CD4-positive, alpha-beta T cell treated with Interleukin-2 at 100 ng/mL for 4 hours (primary cell): Measurements from ENCODE around the gene LHPP.
"Not testable (repeated sequence)": the region's sequence is repeated elsewhere in the genome, so short reads cannot be mapped to it uniquely, and the experiment has no call there.

ENCODE experiments used
- DNase-seq: peaks from one replicate; pipeline ENCODE4 v3.0.0-alpha.2; 2020; ENCODE audit warnings: low spot score

LHPP gene

DNA sequence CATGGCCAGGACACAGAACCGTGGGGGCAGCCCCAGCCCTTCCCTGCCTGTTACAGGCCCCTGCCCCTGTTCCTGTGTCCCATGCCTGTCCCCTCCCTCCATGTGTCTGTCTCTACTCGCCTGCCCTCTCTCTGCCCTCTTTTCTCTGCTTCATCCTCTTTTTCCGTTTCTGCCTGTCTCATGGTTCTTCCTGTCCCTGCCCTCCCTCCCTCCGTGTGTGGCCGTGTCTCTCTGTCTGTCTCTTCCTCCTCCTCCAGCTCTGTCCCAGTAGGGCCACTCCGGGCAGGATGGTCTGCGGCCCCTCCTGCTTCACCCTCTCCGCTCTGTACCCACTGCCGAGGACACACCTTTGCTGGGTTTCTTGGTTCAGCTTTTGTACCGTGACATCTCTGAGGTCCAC lies 145.2 kb downstream of the LHPP start:
- DNase-seq, result no peak

DNA sequence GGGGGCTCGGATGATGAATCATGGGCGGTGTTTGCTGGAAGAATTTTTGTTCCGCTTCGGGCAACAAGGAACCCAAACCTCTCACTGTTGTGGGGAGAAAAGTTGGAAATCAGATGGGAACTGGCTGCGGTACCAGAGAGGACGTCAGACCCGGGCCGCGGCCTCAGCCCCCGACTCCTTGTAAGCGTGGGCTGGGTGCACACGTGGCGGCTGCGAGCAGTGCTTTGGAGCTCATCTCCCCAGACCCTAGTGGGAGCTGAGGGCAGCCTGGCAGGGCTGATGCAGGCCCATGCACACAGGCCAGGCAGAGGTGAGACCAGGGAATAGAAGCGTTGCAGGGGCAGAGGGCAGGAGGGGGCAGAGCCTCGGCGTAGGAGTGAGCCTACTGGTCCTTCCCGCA lies 146.1 kb downstream of the LHPP start:
- DNase-seq, result no peak

DNA sequence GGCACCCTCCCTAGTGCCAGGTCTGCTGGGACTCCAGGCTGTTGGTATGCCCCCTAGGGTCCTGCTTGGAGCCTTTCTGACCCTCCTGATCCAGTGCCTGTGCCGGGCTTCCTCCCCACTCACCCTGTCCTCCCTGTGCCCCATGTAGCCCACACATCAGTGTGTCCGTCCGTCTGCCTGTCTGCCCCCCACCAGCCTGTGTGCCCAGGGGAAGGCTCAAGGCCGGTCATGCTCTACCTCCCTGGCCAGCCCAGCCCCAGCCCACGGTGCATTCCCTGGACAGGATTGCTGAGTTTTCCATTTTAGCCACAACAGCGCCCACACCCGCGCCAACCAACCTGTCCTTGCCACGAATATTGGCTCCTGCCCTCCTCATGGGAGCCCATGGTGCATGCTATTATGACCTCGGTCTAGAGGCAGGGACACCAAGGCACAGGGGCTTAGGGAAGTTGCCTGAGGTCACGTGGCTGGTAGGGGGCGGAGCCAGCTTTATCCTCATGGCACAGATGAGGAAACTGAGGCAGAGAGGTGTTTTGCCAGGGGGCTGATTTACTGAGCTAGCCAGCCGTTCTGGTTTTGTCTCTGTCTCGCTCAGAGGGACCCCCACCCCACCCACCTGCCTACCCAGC lies 146.6 kb downstream of the LHPP start:
- DNase-seq, result no peak

DNA sequence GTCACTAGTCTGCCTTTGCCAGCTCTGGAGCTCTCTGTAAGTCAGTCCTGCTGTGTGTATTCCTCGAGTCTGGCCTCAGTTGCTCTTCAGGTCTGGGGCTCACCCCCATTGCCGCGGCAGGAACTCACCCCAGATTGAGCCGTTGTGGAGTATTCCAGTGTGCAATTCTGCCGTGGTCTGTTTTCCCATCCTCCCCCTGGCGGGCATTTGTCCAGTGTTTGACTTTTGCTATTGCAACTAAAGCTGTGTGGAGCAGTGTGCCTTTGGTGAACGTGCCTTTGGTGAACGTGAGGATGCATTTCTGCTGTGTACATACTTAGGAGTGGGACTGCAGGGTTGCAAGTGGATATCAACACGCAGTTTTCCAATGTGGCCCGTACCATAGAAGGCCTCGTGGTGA lies 148.1 kb downstream of the LHPP start:
- DNase-seq, result no peak

DNA sequence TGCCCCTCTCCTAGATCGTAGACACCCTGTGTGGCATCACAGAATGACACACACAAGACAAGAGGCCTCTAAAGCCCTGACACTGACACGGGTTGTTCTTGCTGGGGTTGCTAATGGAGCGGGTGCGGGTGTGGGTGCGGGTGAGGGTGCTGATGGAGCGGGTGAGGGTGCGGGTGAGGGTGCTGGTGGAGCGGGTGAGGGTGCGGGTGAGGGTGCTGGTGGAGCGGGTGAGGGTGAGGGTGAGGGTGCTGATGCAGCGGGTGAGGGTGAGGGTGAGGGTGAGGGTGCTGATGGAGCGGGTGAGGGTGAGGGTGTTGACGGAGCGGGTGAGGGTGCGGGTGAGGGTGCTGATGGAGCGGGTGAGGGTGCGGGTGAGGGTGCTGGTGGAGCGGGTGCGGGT lies 148.6 kb downstream of the LHPP start:
- DNase-seq, result not testable (repeated sequence)

DNA sequence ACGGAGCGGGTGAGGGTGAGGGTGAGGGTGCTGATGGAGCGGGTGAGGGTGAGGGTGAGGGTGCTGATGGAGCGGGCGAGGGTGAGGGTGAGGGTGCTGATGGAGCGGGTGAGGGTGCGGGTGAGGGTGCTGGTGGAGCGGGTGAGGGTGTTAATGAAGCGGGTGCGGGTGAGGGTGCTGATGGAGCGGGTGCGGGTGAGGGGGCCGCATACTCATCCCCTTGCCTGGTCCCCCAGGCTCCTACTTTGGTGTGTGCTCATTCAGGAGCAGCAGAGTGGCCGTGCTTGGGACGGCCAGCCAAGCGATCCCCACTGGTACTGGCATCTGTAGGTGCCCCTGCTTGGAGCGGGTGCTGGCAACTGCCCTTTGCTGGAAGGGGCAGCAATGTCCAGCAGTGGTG lies 149.2 kb downstream of the LHPP start:
- DNase-seq, result not testable (repeated sequence)

DNA sequence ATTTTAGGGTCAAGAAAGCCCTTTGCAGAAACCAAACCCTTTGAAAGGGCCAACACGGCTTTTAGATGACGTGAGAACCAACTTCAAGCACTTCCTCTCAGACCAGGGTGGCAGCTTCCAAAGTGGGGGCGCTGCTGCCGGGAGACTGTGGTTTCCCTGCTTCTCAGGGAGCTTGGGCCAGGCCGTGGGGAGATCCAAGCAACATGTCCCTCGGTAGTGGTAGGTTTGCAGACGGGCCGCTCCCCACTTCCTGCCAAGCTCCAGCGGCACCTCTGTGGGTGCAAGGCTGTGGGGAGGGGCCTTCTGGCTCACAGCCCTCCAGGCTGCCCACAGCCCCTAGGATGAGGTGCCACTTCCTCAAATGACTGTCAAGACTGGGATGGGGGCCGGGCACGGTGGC lies 150.1 kb downstream of the LHPP start:
- DNase-seq, result peak; percentile 53

DNA sequence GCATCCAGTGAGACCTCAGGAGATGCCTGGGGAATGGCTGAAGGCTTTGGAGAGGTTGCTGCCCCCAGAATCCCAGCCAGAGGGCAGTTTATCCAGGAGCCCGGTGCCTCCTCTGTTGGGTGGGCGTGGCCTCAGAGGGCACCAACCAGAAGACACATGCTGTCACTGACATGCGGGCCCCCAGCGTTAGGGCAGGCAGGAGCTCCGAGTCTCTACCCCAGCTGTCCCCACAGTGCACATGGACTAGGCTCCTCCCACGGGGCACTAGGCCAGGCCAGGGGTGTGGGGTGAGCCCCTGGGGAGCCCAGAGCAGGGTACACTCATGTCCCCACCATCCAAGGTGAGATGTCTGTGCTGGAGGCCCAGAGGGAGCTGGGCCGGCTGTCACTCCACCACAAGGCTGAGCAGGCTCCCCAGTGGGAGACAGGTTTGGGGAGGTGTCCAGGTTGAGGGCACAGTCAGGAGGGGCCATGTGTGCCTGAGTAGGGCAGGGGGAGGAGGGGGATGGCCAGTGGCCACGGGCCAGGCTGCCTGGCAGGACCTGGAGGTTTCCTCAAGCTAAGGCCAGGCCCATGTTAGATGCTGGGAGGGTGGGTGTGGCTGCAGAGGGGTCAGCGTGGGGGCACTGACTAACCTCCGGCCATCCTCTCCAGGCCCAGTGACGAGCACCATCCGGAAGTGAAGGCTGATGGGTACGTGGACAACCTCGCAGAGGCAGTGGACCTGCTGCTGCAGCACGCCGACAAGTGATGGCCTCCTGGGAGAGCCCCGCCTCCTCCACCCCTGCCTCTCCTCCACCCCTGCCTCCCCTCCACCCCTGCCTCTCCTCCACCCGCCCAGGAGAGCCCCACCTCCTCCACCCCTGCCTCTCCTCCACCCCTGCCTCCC lies 151.2 kb downstream of the LHPP start:
- peak; percentile 38 for DNase-seq

DNA sequence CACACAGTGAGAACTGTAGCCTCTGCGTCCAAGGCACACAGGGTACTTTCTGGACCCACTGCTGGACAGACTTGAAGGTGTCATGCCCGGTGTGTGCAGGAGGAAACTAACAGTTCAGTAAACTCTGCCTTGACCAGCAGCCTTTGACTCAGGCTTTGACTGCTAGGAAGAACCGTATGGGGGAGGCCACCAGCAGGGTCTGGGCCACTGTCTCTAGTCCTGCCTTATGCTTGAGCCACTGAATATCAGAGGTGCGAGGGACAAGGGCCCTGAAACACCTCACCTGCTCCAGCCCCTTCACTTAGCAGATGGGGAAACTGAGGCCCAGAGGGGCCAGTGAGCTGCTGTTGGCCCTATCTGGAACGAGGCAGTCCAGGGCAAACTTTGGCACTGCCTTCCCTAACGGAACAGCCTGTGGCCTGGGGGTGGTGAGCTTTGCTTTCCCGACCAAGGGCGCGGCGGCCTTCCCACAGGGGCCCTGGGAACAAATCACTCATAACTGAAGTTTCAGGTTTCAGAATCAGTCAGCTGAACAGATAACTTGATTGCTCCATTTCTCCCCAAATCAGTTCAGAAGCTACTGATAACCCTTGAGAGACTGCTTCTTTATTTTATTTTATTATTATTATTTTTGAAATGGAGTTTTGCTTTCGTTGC lies 152.5 kb downstream of the LHPP start:
- DNase-seq, result no peak

DNA sequence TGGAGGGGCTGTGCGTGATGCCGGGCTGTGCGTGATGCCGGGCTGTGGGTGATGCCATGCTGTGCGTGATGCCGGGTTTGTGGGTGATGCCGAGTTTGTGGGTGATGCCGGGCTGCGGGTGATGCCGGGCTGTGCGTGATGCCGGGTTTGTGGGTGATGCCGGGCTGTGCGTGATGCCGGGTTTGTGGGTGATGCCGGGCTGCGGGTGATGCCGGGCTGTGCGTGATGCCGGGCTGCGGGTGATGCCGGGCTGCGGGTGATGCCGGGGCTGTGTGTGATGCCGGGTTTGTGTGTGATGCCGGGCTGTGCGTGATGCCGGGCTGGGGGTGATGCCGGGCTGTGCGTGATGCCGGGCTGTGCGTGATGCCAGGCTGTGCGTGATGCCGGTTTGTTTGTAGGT lies 153.6 kb downstream of the LHPP start:
- DNase-seq, result no peak

DNA sequence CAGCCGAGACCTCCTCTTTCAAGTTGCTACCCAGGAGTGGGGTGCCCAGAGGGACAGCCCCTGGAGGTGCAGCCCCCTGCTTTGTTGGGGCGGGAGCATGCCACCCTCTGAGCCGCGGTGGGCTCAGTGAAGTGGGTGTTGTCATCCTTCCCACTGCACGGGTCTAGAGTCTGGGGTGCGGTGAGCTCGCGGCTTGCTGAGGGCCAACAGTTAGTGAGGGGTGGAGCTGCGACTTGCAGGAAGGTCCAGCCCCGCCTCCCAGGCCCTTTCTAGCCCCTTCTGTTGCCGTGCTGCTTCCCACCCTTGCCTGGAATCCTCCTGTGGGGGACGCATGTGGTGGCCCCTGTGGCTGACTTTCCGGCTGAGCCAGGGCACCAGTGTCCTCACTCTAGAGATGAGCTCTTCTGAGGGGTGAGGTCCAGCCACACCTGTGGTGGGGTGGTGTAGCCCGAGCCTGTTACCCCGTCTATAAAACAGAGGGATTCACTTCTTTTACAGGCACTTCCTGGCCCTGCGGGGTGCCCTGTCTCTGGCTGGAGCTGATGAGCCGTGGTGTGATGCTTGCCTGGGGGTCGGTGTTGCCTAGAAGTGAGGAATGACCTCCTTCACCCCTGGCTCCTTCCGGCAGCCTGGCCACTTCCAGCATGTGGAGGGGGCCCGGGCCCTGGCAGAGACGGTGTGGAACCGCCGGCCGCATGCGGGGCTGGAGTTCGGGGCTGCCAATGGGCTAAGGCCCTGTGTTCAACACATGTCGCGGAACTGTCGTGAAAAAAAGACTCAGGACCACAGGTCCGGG lies 154.6 kb downstream of the LHPP start:
- no peak for DNase-seq

DNA sequence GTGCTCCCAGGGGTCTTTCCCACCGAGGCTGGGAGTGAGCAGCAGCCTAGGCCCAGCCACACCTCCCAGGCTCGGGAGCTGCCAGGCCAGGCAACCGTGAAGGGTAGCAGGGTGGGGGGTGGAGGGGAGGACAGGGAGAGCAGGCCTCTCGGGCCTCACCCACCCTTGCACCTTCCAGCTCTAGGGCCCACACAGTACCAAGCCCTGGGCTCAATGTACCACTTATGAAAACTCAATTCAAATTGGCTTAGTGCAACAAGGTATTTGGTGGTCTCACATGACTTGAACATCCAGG lies 155.2 kb downstream of the LHPP start:
- no peak for DNase-seq

DNA sequence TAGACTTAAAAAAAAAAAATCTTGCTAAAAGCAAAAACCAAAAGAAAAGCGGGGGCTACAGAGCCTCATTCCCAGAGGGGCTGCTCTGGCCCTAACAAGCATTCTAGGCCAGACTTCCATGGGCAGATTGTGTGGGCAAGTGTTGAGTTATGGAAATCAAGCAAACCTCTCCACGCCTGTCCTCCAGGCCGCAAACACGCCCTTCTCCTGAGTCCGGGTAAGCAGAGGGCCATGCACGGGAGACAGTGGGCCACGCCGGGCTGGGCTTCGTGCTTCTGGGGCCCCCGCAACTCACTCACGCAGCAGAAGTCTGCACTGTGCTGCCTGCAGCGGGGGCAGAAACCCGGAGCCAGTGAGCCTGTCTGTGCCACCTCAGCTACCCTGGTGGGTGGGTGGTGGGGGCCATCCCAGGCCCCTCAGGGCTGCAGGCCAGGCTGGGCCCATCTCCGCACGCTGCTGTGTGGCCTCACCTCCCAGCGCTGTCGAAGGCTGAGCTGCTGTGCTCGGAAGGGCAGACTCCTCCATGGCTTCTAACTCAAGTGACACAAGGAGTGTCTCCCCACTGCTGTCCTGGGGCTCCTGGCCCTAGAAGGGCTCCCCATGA lies 156.9 kb downstream of the LHPP start:
- DNase-seq, result no peak

DNA sequence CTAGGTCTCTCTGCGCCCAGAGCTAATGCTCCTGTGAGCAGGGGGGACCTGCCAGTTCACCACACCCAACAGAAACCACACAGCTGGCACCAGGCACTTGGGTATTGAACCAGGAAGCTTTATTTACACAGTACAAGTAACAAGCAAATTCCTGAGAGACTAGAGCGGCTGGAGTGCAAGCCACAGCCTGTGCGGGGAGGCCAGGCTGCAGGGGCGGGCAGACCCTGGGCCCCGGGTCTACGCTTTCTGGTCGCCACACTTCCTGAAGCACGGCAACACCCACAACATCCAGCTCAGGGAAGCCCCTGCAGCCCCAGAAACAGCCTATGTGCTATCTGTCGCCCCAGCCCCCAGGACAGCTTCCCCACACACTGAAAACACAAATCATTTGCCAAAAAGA lies 157.6 kb downstream of the LHPP start:
- no peak for DNase-seq

DNA sequence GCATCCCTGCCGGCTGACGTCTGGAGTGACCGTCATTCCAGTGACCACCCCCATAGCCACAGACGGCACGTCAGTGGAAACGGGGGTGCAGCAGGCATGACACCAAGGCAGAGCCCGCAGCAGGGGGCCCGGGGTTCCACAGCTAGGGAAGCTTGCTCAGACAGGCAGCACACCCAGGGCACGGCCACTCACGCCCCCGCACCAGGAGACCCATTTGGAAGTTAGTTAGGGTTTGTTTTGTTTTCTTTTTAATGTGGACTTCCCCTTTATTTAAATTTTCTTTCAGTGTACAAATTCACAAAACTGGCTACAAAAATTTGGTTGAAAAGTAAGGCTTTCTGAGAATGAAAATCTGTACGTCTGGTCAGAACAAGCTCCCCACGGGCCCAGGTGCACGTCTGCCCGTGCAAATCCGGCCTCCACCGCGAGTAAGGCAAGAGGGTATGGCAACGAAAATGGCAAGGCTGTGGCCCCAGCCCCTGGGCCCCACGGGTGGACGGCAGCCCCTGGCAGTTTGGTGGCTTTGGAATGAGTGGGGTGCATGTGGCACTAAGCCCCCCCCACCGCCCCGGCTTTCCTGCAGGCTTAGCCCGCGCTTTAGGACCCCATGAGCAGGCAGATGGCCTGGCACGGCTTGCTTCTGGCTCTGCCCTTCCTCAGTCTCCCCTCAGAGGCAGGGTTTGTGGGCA lies 158.3 kb downstream of the LHPP start:
- DNase-seq, result no peak

DNA sequence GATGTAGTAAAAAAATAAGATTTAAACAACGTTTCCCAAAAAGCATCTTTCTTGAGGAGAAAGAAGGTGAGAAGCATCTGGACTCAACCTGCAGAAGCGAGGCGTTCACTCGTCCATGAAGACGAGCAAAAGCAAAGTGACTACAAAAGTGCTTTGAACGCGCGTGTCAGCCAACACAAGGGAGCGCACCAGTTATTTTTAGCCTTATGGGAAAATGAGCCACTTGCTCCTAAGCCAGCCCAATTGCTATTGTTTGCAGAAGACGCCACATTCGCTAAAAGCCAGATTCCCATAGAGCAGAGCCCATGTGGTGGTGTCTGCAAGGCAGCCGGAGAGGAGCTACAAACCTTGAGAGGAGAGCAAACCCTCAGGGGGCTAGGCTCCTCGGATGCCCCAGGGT lies 160.0 kb downstream of the LHPP start:
- DNase-seq, result no peak

DNA sequence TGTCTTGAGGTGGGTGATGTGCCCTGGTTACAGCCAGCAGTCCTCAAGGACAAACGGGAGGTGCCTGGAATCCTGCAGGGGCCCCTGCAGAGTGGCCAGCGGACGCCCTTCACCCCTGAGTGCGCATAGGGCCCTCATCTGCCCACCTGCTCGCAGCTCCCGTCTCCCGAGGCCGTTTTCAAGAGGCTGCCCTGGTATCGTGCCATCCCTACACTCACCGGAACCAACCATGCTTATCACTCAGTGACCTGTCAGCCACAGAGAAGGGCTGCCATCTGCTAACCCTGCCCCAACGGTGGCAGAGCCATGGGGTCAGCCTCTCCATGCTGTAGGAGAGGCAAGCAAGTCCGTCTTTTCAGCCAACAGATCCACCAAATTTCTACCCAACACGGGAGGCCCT lies 160.5 kb downstream of the LHPP start:
- no peak for DNase-seq

DNA sequence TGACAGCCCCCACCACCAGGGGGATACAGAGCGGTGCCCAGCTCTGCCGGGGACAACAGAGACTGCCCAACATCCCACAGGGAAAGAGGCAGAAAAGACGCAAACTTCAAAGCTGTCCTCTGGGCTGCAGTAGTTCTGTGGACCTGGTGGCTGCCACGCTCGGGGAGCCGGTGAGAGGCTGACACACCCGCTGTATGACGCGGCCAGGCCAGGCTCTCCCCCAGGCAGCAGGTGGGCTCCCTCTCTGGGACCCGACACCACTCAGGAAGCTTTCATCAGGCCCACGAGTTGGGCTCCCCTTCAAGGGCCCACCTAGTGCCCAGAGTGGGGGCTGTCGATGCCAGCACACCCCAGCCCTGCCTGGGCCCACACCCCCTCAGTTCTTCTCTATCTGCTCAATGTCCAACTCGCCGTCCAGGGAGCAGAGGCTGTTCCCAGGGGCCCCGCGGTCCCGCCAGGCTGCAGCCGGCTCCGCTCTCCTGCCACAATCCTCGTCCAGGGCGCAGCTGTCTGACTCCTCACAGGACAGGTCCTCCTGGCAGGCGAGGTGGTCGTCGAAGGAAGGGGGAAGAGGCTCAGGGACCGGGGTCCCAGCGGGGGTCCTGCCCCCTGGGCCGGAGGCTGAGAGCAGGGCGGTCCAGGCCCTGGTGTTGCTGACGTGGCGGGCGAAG lies 161.4 kb downstream of the LHPP start:
- no peak for DNase-seq

DNA sequence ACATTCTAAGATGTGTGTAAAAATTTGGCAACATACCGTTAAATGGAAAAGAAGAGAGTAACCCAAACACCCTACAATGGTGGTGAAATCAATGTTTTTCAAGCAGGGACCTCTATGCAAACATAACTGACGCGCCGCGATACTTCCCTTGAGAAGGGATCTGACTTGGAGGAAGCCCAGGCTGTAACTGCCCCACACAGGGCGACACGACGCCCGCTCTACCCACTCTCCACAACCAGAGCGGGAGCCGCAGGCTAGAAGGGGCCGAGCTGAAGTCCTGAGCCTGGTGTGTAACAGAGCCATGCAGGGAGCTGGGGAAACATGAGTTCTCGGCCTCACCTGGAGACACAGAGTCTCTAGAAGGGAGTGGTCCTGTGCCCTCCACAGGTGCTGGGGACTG lies 162.4 kb downstream of the LHPP start:
- no peak for DNase-seq

DNA sequence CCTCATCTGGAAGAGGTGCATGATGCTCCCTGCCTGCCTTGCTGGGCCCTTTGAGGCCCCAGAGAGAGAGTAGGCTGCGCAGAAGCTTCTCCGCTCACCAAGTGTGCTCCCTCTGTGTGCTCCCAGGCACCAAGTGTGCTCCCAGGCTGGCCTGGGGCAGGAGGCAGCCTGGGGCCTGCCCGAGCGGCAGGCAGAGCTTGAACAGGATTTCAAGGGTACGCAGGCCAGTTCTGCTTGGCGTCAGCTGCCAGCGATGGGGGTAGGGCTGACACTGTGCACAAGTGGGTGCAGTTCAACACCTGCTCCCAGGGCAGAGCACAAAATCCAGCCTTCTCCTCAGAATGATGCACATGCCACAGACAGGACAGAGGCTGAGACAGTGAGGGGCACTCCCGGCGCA lies 162.8 kb downstream of the LHPP start:
- DNase-seq, result no peak

DNA sequence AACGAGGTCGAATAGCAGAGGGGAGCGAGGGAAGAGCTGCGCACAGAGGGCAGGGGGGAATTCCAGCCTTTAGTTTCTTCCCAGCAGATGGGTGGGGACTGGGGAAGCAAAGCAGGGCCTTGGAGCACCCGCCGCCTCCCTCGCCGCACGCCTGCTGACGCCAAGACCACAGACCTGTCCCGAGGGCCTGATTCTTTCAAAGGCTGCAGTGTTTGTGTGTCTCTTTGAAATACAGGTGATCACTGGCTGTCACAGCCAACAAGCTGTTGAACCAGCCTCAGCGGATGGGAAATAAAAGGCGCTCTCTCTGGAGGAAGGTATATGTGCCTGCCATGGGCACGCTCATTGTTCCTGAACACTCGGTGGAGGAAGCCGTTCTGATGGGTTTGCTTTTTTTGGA lies 163.3 kb downstream of the LHPP start:
- DNase-seq, result no peak
